Activated CD8-positive, alpha-beta memory T cell treated with anti-CD3 and anti-CD28 coated beads, Interleukin-2, amount 50 U/mL, for 4 hours (primary cell): ENCODE results near the gene NSFL1C.
"Not testable (repeated sequence)": the region's sequence is repeated elsewhere in the genome, so short reads cannot be mapped to it uniquely, and the experiment has no call there.

Source experiments
- DNase-seq: peaks from one replicate; pipeline ENCODE4 v3.0.0-alpha.2; 2020

The NSFL1C gene

GRCh38 chr20:1466211-1467081, at the start of gene NSFL1C:
Gene NSFL1C, minus strand, starts transcription at chr20:1466849. Its CDS starts 25 bp downstream, at chr20:1466824.
- peak; percentile 98 for DNase-seq

GRCh38 chr20:1513801-1514200, 47.2 kb upstream of the NSFL1C start:
- no peak for DNase-seq

GRCh38 chr20:1509237-1509636, 42.6 kb upstream of the NSFL1C start:
- DNase-seq = peak; percentile 36

GRCh38 chr20:1508574-1508973, 41.9 kb upstream of the NSFL1C start:
- DNase-seq = no peak

GRCh38 chr20:1507276-1507675, 40.6 kb upstream of the NSFL1C start:
- no peak for DNase-seq

- no peak for DNase-seq
These were observed 39.2 kb upstream of the NSFL1C start for GRCh38 chr20:1505871-1506270.

- no peak for DNase-seq
These were observed 38.7 kb upstream of the NSFL1C start for GRCh38 chr20:1505361-1505760.

- peak; percentile 75 for DNase-seq
These were observed 37.0 kb upstream of the NSFL1C start for GRCh38 chr20:1503564-1504227.

- no peak for DNase-seq
These were observed 33.8 kb upstream of the NSFL1C start for GRCh38 chr20:1500496-1500895.

GRCh38 chr20:1499528-1500420, 33.1 kb upstream of the NSFL1C start:
- DNase-seq = no peak

GRCh38 chr20:1497371-1497770, 30.7 kb upstream of the NSFL1C start:
- DNase-seq = not testable (repeated sequence)

- no peak for DNase-seq
These were observed 30.3 kb upstream of the NSFL1C start for GRCh38 chr20:1496930-1497329.

GRCh38 chr20:1494436-1494835, 27.8 kb upstream of the NSFL1C start:
- no peak for DNase-seq

- no peak for DNase-seq
These were observed 26.9 kb upstream of the NSFL1C start for GRCh38 chr20:1493536-1493935.

GRCh38 chr20:1491860-1492642, 25.4 kb upstream of the NSFL1C start:
- DNase-seq = no peak

- DNase-seq = no peak
These were observed 24.7 kb upstream of the NSFL1C start, which contains the start of gene SIRPB2 for GRCh38 chr20:1491281-1491840. Gene SIRPB2, minus strand, starts transcription at chr20:1491420. Its CDS starts 61 bp downstream, at chr20:1491359.

- DNase-seq = no peak
These were observed 24.1 kb upstream of the NSFL1C start for GRCh38 chr20:1490643-1491195.

GRCh38 chr20:1489764-1490436, 23.3 kb upstream of the NSFL1C start:
- DNase-seq = no peak

GRCh38 chr20:1489325-1489724, 22.7 kb upstream of the NSFL1C start:
- no peak for DNase-seq

GRCh38 chr20:1486566-1486965, 19.9 kb upstream of the NSFL1C start:
- no peak for DNase-seq
